Amygdala (tissue), 56 donors: ENCODE data around the gene PTPN6.
A peak's percentile ranks its signal among the peaks of the same experiment; 100 is the strongest.

Experiments used
- DNase-seq, 56 donors: peaks; one replicate each; lab custom pipeline; 2025; lab: John Stamatoyannopoulos, UW

PTPN6 gene

DNA sequence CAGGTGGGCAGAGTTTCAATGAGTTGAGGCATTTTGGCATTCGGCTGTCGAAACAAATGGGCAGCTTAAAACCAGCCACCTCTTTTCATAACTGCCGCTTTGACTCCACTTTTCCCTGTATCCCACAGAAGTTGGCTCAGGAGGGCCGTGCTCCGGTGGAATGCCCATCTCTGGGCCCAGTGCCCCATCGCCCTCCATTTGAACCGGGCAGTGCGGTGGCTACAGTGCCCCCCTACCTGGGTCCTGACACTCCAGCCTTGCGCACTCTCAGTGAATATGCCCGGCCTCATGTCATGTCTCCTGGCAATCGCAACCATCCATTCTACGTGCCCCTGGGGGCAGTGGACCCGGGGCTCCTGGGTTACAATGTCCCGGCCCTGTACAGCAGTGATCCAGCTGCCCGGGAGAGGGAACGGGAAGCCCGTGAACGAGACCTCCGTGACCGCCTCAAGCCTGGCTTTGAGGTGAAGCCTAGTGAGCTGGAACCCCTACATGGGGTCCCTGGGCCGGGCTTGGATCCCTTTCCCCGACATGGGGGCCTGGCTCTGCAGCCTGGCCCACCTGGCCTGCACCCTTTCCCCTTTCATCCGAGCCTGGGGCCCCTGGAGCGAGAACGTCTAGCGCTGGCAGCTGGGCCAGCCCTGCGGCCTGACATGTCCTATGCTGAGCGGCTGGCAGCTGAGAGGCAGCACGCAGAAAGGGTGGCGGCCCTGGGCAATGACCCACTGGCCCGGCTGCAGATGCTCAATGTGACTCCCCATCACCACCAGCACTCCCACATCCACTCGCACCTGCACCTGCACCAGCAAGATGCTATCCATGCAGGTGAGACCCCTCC is 12.6 kb upstream of the PTPN6 start:
- DNase-seq: no peak

DNA sequence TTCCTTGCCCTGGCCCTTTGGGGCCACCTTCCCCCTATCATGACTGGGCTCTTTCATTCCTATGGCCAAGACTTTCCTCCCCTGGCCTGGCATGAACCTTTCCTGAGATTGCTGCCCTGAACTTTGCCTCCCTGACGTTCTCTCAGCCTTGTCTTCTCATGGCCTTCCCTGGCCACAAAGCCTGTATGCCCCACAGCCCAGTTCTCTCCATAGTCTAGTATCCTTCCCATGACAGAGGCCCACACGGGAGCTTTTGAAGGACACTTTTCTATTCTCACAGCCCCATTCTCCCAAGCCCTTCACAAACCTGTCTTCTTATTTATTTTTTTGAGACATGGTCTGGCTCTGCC is 12.0 kb upstream of the PTPN6 start:
- no peak for DNase-seq

DNA sequence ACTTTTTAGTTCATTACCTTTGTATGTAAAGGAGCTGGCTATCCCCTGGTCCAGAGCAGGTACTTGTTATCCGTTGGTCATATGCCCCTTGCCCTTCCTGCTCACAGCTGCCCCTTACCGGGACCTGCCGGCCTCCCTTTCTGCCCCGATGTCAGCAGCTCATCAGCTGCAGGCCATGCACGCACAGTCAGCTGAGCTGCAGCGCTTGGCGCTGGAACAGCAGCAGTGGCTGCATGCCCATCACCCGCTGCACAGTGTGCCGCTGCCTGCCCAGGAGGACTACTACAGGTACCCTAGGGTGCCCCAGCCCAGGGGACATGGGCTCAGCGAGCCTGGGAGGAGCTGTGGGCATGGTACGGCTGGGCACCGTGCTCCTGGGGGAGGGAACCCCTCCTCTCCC is 9.9 kb upstream of the PTPN6 start:
- DNase-seq: peak in 1 of 56 donors; percentile 35

DNA sequence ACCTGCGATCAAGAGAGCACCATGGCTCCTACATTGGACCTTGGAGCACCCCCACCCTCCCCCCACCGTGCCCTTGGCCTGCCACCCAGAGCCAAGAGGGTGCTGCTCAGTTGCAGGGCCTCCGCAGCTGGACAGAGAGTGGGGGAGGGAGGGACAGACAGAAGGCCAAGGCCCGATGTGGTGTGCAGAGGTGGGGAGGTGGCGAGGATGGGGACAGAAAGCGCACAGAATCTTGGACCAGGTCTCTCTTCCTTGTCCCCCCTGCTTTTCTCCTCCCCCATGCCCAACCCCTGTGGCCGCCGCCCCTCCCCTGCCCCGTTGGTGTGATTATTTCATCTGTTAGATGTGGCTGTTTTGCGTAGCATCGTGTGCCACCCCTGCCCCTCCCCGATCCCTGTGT is 9.4 kb upstream of the PTPN6 start:
- DNase-seq: no peak

DNA sequence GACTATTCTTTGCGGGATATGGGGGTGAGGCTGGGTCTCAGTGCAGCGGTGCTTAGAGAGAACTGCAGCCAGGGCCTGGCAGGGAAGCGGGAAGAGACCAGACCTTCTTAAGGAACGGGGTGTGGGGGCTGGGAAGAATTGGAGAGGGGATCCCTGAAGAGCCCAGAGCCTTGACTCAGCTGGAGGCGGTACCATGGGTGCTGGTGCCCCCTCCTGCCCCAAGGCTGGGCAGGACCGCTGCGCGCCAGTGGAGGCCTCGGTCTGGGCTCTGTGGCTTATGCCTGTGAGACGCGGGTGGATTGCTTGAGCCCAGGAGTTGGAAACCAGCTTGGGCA is 8.9 kb upstream of the PTPN6 start:
- peak in 1 of 56 donors; percentile 29 for DNase-seq

DNA sequence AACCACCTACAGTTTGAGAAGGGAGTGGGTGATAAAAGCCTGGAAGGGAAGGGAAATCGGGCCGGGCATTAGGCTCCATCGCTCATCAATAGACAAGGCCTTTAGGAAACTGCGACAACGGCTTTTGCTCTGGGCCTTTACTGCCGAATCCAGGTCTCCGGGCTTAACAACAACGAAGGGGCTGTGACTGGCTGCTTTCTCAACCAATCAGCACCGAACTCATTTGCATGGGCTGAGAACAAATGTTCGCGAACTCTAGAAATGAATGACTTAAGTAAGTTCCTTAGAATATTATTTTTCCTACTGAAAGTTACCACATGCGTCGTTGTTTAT is 7.8 kb upstream of the PTPN6 start:
- peak in 52 of 56 donors; percentile 45 to 96 (median 78) for DNase-seq

DNA sequence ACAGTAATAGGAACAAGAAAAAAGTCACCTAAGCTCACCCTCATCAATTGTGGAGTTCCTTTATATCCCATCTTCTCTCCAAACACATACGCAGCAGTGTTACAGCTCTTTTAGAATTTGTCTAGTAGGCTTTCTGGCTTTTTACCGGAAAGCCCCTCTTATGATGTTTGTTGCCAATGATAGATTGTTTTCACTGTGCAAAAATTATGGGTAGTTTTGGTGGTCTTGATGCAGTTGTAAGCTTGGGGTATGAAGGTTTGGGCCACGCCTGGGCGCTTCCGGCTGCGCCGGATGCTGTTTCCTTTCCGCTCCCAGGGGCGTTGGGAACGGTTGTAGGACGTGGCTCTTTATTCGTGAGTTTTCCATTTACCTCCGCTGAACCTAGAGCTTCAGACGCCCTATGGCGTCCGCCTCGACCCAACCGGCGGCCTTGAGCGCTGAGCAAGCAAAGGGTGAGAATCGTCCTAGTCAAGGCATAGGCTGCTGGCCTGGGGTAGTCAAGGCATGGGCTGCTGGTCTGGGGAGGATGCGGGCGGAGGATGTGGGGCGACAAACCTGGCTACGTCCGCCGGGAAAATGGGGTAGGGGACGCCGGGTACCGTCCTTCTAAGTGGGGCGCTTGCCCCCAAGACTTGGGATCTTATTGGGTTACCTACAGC is 7.3 kb upstream of the PTPN6 start, which contains the start of the genes C12orf57 and RNU7-1:
Gene C12orf57, plus strand, starts transcription at position 301 of the 659 bp plus-strand sequence. Its CDS starts 100 bp downstream, at position 401.
Gene RNU7-1, plus strand, starts transcription at position 95 of the 659 bp plus-strand sequence.
- DNase-seq: peak in 43 of 56 donors; percentile 32 to 96 (median 66)

DNA sequence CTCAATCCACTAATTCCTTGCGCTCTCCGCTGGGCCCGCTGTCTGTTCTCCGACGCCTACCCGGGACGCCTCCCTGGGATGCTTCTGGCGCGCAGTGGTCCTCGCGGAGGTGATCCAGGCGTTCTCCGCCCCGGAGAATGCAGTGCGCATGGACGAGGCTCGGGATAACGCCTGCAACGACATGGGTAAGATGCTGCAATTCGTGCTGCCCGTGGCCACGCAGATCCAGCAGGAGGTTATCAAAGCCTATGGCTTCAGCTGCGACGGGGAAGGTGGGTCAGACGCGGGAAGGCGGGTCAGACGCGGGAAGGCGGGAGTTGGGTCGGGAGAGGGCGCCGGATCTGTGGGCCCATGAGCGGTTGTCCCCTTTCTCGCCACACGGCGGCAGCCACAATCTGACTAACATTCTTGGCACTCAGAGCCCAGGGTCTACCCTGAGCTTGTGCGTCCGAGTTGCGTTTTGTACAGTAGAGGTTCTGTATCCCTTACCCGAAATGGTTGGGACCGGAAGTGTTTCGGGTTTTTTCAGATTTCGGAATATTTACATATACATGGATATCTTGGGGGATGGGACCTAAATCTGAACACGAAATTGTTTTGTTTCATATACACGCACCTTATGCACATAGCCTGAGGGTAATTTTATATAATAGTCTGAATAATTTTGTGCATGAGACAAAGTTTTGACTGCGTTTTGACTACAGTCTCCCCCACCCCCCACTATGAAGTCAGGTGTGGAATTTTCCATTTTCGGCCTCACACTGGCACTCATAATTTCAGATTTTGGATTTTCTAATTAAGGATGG is 6.6 kb upstream of the PTPN6 start:
- peak in 55 of 56 donors; percentile 40 to 93 (median 82) for DNase-seq

DNA sequence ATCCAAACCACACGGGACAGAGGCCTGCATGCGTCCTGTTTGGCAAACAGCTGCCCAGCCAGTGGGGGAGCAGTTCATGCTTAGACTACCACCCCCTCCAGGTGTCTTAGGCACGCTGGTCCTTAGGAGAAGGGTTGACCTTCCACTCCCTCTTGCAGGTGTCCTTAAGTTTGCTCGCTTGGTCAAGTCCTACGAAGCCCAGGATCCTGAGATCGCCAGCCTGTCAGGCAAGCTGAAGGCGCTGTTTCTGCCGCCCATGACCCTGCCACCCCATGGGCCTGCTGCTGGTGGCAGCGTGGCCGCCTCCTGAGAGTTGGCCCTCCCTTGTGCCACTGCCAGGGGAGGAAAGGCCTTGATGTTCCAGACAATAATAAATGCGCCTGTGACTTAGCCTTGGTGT is 5.5 kb upstream of the PTPN6 start:
- no peak for DNase-seq

DNA sequence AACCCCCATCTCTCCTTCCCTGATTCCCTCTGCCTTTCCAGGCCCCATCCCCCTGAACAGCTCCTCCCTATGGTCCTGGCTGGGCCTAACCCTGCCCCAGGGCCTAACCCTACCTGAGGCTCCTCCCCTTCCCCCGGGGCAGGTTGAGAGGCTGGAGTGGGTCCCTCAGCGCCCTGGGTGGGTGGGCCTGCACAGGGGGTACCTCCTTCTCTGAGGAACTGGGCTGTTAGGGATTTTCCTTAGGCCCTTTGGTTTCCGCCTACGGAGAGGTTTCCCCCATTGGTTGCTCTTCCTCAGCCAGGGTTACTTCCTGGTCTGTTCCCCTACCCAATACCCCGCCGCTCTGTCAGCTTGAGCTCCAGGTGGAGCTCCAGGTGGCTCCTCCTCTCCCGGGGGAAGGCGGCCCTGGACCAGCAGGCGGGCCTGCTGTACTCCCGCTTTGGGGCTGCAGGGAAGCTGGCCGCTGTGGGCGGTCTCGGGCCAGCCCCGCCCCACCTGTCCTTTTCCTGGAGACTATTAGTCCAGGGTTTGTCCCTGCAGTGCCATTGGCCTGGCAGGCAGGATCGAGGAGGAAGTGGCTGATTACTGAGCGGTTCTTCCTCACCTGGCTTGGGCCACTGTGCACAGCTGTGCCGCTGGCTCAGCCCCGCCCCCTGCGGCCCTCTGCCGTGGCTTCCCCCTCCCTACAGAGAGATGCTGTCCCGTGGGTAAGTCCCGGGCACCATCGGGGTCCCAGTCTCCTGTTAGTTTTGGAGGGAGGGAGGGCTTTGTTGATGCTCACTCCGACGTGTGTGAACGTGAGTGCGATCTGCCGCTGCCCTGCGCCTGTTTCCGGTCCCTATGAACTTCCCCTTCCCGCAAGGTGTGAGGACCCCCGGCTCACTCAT is 4.9 kb upstream of the PTPN6 start:
- DNase-seq: no peak

DNA sequence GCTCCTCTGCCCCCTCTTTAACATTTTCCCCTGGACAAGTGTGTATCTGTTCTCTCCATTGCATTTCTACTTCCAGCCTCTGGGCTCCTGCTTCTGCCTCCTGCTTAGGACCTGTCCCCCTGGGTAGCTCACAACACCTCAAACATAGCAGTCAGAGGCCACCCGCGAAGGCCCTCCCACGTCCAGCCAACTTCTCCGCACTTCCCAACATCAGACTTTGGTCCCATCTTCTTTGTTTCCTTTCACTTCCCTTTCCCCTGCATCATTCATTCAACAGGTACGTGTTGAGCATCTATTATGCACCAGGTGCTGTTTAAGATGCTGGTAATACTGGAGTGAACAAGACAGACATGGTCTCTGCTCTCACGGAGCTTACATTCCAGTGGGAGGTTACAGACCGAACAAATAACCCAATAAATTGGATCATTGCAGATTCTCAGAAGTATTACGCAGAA is 4.2 kb upstream of the PTPN6 start:
- no peak for DNase-seq

DNA sequence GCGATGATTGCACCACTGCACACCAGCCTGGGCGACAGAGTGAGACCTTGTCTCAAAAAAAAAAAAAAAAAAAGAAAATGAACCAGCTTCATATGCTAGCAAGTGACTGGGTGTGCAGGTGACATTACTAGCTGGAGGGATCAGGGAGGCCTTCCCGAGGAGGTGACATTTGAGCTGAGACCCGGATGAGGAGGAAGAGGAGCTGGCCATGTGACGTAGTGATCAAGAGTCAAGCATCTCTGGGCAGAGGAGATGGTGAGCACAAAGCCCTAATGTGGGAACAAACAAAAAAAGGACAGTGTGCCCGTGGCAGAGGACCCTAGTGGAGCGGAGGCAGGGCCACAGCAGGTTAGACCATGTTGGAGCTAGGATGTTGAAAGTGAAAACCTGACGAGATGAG is 3.5 kb upstream of the PTPN6 start:
- DNase-seq: no peak

DNA sequence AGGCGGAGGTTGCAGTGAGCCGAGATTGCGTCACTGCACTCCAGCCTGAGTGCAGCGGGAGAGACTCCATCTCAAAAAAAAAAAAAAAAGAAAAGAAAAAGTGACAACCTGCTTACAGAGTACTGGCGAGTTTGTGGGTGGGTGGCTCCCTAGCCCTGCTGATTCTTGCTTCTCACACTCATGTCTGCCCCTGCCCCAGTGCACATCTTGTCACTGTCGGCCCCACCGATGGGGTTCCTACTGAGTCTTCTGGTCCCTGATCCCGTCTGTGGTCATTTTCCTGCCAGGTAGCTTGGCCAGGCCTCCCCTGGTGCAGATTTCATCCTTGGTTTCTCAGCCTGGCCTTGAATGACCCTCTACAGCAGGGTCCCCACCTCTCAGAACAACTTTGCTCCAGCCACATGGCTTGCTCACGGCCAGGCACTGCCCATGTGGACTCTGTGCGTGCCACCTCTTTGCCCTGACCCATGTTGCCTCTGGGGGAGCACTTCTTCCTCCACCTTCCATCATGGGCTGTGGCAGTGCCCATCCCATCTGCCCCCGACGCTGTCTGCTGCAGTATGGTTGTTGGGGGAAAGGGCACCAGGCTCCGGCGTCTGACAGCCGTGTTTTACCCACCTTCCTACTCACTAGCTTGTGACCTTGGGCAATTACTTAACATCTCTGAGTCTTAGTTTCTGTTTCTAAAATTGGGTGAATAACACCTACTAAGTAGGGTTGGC is 2.1 kb upstream of the PTPN6 start:
- DNase-seq: no peak

DNA sequence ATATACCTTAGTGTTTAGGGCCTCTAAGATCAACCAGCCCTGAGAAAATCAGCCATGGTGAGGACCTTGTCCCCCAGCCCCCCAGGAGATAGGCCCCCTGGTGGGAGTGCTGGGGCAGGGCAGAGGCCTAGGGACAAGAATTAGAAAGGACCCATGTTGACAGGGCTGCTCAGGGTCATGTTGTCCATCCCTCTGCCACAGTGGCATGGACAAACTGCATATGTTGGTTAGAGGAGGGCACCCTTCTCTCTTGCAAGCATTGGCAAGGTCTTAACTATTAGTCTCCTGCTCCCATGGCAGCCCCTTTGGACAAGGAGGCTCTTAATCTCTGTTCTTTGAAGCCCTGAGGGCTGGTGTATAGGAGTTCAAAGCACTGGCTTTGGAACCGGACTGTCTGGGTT is 755 bp upstream of the PTPN6 start:
- no peak for DNase-seq

DNA sequence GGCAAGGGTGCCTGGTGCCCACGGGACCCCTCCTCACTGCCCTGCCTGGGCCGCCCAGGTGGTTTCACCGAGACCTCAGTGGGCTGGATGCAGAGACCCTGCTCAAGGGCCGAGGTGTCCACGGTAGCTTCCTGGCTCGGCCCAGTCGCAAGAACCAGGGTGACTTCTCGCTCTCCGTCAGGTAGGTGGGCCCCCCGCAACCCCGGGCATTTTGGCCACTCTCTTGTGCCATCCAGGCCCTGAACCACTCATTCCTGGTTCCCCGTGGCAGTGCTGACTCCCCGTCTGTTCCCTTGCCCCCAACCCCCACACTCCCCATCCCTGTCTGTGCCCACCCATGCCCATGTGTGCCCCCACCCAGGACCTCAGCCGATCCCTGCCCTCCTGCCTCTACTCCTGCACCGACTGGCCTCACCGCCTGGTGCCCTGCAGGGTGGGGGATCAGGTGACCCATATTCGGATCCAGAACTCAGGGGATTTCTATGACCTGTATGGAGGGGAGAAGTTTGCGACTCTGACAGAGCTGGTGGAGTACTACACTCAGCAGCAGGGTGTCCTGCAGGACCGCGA is 480 bp downstream of the PTPN6 start:
- no peak for DNase-seq

DNA sequence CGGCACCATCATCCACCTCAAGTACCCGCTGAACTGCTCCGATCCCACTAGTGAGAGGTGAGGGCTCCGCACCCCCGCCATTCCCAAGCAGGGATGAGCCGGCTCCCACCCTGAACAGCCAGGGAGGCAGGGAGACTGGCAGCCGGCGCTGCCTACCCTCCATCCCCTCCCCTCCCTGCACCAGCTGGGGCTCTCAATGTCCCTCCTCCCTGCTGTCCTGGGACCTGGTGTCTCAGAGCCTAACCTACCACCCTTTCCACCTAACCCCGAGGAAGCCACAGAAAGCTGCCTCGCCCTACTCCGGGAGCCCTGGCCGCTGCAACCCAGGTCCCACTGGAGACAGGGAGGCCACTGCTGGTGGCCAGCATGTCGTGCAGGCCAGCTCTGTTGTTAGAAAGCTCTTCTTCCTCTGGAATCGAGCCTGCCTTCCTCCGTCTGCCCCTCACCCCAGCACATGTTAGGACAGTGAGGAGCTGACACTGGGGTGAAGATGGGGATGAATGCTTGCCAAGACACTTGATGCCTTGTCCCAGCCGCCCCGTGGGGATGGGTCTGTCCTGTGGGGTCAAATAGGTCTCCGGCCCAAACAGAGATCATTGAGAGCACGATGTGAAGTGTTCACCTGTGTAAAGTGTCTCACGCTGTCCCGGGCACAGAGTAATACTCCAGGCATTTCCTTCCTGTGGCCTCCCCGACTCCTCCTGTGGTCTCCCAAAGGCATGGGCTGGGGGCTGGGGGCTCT is 1.1 kb downstream of the PTPN6 start:
- no peak for DNase-seq

DNA sequence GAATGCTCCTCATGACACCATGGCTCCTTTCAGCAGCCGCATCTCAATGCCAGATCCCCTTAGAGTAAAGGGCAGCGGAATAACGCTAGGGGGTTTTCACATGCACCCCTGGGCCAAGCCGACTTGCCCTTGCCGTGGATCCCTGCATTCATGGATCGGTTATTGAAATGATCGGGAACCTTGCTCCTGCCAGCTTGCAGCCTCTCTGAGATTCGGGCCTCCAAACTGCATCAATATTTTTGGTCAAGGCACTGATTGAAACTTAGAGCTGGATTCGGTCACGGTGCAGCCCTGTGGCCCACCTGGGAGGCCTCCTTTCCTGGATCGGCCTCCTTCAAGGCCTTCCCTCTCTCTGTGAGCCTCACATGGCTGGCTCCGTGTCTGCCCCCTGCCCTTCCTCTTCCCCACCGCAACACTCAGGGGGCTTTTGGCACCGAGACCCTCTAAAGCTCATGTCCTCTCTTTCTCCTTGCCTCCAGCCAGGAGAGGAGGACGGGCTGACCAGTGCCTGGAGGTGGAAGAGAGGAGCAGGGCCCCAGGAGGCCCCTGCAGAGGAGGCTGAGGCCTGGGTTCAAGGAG is 1.8 kb downstream of the PTPN6 start:
- no peak for DNase-seq
